Stromal cell of bone marrow (primary cell): ENCODE measurements around the gene MMEL1.
"Not testable (repeated sequence)": the region's sequence is repeated elsewhere in the genome, so short reads cannot be mapped to it uniquely, and the experiment has no call there.

Experiments
- DNase-seq: peaks from one replicate; pipeline ENCODE4 v3.0.0-alpha.2; 2012; ENCODE audit warnings: low read depth

MMEL1 gene

GRCh38 chr1:2557482-2558400 lies 75.1 kb downstream of the MMEL1 start:
- no peak for DNase-seq

DNA sequence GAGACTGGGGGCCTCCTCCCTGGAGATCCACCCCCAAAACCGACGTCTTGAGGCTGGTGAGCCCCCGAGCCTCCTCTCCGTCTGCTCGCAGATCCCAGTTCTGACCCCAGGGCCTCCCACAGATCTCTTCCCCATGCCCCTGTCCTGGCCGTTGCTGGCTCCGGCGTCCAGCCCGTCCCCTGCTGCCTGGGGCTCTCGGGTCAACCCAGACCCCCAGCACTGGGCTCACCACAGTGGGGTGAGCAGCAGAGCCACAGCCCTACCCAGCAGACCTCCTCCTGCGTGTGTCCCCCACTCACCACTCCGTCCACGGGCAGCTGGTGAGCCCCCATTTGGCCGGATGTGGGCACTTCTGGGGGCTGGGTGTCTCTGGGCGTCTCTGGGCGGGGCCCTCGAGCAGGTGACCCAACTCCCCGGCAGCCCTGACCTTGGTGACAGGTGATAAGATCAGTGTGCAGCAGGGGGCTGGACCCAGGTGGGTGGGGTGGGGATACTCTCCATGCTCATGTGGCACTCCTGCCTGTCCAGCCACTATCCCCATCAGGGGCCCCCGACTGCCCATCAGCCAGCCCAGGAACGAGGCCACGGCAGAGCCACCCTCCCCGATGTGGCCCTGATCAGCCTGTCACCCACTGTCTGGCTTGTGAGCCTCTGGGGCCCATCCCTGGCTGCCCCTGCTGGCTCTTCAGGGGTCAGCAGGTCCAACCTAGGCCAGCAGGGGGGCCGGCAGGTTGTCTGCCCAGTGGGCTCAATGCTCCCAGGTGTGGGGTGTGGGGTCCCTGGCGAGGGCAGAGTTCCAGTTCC lies 75.9 kb downstream of the MMEL1 start:
- no peak for DNase-seq

- peak; percentile 31 for DNase-seq
Measured at GRCh38 chr1:2556277-2556677, 76.5 kb downstream of the MMEL1 start, which contains the start of gene TNFRSF14. TNFRSF14 (plus strand) TSS chr1:2556371; CDS start chr1:2556665, 294 bp downstream.

- peak; percentile 36 for DNase-seq
Measured at GRCh38 chr1:2555634-2556276, 77.1 kb downstream of the MMEL1 start.

DNA sequence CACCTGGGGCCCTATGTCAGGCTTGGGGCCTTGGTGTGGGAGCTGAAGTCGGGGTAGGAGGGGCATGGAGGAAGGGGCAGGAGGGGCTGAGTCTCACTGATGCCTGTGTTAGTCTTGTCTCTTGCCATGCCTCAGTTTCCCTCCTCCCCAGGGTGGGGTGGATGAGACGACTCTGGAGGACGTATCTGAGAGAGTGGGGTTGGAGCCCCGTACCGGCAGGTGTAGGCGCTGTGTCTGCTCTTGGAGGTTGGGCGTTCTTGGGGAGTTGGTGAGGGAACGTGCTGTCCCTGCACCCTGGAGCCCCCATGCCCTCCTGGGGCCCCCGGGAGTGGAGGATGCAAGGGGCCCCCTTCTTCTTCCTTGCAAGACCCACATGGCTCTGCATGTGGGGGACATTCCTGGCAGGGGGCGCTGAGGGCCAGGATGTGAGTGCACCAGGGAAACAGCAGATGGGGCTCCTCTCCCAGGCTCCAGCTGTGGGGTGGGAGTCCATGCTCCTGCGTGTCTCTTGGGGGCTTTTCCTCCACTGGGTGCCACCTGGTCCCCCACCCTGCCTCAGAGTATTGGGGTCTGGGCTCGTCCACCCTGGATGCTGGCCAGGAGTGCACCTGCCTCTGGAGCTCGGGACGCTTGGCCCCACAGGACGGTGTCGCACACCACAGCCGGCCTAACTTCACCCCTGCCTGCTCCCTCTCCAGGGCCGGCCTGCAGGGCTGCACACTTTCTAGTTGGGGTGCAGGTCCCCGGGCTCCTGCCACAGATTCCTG lies 78.0 kb downstream of the MMEL1 start:
- DNase-seq, result no peak

DNA sequence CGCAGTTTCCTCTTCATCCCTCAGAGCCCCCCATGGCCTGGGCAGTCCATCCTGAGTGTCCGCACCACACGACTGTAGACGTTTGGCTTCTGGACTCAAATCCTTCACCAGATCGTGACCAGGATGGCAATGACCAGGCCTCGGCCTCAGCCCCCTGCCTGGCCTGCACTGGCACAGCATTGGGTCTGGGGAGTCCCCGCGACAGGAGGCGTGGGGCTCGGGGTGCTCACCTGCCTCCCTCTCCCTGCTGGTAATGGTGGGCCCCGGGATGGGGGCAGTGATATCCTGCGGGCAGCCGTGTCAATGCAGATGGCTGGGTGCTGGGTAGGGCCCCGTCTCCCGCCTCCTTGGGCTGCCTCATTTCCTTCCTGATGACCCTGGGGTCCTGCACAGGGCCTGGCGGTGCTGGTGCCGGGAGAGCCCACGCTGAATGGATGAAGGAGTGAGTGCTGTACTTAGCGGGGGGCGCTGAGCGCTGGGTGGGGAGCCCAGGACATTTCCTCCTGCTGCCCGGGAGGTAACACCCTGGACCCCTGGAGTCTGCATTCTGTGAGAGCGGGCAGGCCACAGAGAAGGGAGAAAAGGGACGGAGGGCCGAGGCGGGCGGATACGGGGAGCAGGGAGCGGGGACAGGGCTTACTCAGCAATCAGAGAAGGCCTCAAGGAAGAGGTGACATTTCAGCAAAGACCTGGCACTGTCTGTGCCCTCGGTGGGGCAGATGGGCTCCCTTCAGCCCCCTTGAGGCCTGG lies 78.8 kb downstream of the MMEL1 start:
- no peak for DNase-seq

DNA sequence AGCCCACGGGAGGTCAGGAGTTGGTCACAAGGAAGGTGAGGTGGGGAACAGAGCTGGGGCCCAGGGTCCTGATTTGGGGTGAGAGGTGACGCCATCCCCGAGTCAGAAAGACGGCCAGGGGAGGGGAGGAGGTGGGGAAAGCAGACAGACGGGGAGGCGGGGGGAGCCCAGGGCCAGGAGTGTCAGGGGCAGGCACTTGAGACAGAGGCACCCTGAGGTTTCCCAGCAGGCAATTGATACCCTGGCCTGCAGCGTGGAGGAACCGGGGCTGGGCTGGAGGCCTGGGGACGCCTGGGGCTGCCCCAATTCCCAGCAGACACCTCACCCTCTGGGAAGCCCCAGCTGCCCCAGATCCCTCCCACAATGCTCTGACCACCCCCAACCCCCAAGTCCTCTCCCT lies 79.7 kb downstream of the MMEL1 start:
- DNase-seq, result not testable (repeated sequence)

DNA sequence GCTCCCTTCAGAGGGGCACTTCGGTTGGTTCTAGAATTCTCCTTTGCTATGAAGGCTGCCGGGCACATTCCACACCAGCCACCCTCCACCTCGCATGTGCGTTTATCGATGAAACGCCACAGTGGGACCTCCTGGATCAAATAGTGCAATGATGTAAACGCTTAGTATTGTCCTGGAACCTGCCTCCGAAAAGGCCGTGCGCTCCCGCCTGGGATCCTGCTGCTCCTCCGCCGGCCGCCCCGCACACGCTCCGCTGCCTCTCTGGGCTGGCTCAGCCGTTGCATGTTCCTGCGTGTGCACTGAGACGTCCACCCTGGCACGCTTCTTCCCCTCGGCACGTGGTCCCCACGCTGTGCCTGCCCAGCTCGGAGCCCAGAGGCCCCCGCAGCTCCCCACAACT lies 80.6 kb downstream of the MMEL1 start:
- DNase-seq, result no peak

DNA sequence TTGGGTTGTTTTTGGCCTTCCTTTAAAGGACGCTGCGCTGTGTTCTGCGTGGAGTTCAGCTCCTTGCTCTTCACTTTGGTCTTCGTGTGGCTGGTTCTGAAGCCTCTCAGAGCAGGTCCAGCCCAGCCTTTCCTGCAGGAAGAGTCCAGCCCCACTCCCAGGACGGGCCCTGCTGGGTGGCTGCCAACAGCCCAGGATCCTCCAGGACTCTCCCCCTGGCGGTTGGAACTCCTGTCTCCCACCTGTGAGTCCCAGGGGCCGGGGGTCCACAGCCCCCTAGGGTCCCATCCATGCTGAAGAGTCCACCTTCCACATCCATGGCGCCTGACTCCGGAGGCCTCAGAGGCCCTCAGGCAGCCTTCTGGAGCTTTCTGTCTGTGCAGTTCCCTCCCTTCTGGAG lies 81.3 kb downstream of the MMEL1 start:
- DNase-seq, result not testable (repeated sequence)

GRCh38 chr1:2550309-2550861 lies 82.4 kb downstream of the MMEL1 start:
- DNase-seq, result not testable (repeated sequence)

GRCh38 chr1:2549367-2550029 lies 83.3 kb downstream of the MMEL1 start:
- not testable (repeated sequence) for DNase-seq

- peak; percentile 35 for DNase-seq
Measured at GRCh38 chr1:2548068-2548589, 84.7 kb downstream of the MMEL1 start.

DNA sequence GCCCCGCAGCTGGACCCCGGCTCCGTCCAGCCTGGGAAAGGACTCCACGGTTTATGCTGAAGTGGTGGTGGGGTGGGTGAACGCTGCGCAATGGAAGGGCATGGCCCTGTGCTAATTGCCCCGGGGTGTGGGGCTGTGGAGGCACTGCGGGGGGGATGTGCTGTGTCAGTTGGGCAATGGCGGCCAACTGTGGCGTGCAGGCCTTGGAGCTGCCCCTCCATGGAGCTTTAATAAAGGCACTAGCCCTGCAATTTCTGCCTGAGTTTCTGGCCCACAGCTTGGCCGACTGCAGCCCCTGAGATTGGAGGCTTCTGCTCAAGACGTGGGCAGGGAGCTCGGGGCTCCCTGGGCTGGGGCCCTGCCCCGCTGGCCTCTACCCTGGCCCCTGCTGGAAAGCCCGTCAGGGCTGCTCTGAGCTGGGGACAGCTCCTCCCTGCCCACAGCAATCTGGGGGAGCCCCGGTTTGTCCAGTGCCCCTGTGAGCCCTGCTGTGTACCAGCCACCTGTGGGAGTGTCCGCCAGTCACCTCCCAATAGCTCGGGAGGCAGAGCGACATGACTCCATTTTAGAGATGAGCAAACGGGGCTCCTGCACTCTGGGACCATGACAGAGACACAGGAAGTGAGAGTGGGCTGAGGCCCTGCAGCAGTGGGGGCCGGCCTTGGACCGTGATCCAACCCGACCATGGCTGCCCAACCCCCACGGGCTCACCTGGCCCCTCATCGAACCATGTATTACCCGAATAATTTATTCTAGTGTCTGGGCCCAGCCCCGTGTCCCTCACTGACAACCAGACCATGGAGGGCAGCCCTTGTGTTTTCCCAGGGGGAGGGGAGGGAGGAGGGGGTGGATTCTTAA lies 85.4 kb downstream of the MMEL1 start:
- DNase-seq, result no peak

GRCh38 chr1:2546515-2547209 lies 86.2 kb downstream of the MMEL1 start:
- peak; percentile 51 for DNase-seq

DNA sequence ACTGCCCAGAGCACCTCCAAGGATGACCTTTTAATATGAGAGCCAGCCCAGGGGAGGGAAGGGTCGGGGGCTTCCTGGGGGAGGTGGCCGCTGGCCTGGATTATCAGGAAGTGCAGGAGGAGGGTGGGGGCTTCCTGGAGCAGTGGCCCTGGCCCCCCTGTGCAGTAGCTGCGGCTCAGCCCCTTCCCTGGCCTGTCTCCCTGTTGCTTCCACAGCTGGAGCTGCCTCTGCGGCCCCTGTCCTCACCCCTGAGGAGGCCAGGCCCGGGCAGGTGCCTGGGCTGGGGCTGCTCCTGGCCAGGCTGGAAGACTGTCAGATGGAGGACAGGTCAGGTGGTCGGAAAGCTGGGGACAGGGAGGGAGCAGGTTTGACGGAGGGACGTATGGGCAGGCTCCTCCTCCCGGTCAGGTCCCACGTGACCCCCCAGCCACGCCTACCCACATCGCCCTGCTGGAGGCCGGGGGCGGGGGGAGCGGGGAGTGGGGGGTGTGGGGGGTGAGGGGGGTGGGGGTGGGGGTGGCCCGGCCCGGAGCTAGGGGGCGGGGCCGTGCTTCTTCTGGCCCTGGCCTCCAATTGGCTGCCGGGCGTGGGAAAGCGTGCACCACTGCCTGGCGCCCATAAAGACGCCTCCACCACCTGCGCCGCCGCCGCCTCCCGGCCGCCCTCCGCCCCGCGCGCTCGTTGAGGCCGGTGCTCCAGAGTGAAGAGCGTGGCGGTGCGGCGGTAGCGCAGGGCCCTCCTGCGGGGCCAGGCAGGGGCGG lies 86.9 kb downstream of the MMEL1 start:
- peak; percentile 26 for DNase-seq

DNA sequence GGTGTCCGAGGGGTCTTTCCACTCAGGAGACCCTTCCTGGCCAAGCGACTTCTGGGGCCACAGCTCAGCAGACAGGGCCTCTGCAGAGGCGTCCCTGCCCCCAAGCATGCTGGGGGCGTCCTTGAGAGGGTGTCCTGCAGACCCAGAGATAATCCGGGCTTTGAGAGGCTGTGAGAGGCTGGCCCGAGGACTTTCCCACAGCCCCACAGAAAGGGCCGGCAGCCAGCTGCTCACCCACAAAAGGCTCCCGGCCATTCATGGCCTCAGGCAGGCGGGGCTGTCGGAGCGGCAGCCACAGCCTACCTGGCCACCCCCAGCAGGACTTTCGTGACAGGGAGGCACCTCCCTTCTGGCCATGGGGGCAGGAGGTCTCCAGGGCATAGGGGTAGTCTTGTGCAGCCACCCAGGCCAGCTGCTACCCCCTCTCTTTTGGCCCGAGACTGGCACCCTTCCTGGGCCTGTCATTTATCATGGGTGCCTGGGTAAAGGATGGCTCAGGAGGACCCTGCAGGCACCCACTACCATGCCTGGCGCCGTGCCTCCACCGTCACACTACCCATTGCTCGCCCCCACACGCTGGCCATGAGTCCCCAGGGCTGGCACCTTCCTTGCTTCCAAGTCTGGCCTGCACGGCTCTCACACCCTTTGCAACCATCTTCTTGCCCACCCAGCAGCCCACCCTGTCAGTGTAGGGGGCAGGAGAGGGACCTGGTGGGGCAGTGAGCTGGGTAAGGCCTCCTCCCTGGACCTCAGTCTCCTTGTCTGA lies 87.8 kb downstream of the MMEL1 start:
- no peak for DNase-seq
